Measurements from ENCODE around the gene MKNK2. TPM values are rescaled to one million over a fixed set of nuclear protein-coding genes. Genes with fewer than 3 reads are reported as not detected.

MKNK2 gene
- total RNA-seq, 1 donor, result 123 TPM

DNA sequence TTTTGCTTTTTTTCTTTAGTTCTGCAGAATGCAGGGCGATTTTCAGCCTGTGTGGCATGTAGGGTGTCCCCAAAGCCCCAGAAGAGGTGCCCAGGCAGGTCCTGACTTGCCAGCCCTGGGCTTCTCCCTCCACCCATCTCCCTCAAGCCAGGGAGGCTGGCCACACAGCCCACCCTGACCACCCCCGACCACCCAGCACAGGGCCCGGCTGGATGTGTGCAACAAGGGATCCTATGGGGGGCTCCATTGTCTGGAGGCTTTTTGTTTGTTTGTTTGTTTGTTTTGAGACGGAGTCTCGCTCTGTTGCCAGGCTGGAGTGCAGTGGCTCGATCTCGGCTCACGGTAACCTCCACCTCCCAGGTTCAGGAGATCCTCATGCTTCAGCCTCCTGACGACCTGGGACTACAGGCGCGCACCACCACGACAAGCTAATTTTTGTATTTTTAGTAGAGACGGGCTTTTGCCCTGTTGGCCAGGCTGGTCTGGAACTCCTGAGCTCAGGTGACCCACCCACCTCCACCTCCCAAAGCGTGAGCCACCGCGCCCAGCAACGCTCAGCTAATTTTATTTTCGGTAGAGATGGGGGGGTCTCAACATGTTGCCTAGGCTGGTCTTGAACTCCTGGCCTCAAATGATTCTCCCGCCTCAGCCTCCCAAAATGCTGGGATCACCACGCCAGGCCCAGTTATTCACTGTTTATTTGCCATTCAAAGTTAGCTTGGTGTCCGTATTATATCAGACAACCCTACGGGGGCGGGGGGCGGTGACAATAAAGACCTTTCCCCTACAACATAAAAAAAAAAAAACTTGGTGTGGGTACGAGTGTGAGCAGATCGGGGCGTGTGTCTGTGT is 7.8 kb upstream of the MKNK2 start:
- DNase-seq (ENCODE audit: low read depth in 2 of 3, low spot score in 2 of 3), result no peak

GRCh38 chr19:2057484-2058469 is 6.7 kb upstream of the MKNK2 start:
- DNase-seq (ENCODE audit: low read depth in 2 of 3, low spot score in 2 of 3), result no peak

- DNase-seq (ENCODE audit: low read depth in 2 of 3, low spot score in 2 of 3), result no peak
Measured at GRCh38 chr19:2056837-2057192, 5.8 kb upstream of the MKNK2 start.

DNA sequence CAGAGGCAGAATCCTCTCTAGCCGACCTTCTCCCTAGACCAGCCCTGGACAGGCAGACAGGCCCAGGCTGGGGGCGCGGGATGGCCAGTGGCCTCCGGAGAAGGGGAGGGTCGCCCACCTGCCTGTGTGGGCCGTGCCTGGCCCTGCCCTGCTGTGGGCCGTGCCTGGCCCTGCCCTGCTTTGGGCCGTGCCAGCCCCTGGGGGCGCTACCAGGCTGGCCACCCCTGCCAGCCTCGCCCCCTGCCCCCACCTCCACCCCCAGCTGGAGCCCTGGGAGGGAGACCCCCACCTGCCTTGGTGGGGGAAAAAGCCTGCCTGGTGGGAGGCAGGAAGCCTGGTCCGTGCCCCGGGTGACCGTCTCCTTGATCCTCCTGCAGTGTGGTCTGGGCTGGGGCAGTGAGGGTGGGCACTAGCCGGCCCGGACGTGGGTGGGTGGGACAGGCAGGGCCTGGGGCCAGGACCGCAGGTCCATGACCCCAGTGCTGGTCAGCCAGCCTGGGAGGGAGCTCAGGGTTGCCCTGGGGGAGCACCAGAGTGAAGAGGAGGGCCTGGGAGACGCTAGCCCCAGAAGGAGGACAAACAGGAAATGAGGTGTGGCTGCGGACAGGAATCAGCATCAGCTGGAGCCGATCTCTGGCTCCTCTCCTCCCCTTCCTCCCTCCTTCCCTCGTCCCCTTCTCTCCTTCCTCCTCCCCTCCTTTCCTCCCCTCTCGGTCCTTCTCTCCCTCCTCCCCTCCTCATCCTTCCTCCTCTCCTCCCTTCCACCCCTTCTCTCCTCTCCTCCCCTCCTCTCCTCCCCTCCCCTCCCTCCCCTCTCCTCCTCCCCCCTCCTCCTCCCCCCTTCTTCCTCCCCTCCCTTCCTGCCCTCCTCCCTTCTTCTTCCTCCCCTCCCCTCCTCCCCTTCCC is 5.1 kb upstream of the MKNK2 start:
- DNase-seq (ENCODE audit: low read depth in 2 of 3, low spot score in 2 of 3), result no peak

DNA sequence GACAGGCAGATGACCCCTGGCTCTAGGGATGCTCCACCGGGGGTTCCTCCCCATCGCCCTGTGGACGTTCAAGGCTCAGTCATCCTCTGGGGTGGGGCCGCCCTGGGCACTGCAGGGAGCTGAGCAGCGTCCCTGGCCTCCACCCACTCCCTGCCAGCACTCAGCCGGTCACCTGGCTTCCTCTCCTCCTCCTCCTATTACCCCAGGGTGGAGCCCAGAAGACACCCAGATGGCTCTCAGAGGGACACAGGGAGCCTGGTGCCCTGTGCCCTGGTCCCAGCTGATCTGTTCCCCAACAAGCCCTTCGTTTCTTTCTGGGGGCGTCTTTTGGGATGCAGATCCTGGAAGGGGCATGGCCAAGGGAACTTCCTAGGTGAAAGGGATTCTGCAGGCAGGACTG is 3.7 kb upstream of the MKNK2 start:
- no peak for DNase-seq (ENCODE audit: low read depth in 2 of 3, low spot score in 2 of 3)

GRCh38 chr19:2053601-2054389 is 2.8 kb upstream of the MKNK2 start:
- DNase-seq (ENCODE audit: low read depth in 2 of 3, low spot score in 2 of 3), result no peak

- peak in 1 of 3 donors; percentile 59 for DNase-seq (ENCODE audit: low read depth in 2 of 3, low spot score in 2 of 3)
Measured at GRCh38 chr19:2051773-2052704, 995 bp upstream of the MKNK2 start.

DNA sequence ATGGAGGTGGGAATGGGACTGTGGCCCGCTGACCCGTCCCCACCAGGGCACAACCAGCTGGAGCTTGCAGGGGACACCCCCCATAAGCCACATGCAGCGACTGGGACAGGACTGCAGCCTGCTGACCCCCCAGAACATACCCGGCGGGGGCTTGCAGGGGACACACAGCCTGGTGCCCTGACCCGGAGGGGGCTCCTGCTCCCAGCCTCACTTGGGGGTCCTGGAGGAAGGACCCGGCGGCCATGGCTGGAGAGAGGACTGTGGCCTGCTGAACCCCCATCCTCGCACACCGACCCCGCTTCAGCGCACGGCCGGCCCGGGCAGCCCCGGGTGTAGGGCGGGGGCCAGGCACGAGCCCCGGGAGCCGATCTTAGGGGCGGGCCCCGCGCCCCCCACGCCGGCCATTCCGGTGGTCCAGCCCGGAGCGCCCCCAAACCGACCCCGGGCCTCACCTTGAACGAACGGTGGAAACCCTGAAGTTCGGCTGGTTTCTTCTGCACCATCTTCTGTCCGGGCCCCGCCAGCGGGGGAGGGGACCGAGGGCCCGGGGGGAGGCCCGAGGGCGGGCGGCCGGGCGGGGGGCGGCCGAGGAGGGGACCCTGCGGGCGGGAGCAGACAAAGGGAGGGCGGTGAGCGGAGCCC is 574 bp downstream of the MKNK2 start:
- no peak for DNase-seq (ENCODE audit: low read depth in 2 of 3, low spot score in 2 of 3)

GRCh38 chr19:2049741-2050348 is 1.2 kb downstream of the MKNK2 start:
- DNase-seq (ENCODE audit: low read depth in 2 of 3, low spot score in 2 of 3), result peak in 2 of 3 donors; percentile 73 to 75

- DNase-seq (ENCODE audit: low read depth in 2 of 3, low spot score in 2 of 3), result no peak
Measured at GRCh38 chr19:2048959-2049740, 1.9 kb downstream of the MKNK2 start.

DNA sequence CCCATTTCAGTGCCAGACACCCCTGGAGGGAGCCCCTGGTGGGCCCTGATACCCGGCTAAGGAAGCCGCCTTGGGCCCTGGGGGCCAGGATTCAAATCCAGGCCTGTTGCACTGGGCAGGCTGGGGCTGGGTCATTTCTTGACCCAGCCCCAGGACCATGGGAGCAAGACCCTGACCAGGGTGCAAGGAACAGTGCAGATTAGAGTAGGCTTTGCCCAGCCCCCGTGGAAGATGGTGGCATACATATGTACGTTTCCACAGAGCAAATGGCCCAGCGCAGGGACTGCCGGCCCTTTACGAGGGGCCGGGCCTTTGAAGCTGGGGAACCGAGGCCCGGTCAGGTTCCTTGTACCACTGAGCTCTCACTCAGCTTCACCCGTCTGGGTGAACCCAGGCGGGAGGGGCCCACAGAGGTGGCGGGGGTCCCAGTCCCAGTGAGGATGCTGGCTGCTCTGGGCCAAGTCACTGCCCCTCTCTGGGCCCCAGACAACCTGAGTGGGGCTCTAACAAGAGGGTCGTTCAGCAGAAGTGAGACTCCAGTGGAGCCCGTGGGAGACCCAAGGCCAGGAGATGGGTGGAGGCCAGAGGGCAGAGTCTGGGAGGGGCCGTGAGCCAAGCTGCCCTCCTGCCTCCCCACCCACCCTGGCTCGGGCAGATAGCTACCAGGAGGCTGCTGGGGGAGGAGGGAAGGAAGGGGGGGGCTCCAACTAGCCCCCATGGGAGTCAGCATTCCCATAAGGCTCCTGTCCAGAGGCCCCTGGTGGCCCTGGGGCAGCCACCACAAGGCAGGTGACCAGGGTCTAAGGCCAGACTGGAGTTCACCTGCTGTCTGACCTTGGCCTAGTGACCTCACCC is 2.7 kb downstream of the MKNK2 start:
- no peak for DNase-seq (ENCODE audit: low read depth in 2 of 3, low spot score in 2 of 3)

DNA sequence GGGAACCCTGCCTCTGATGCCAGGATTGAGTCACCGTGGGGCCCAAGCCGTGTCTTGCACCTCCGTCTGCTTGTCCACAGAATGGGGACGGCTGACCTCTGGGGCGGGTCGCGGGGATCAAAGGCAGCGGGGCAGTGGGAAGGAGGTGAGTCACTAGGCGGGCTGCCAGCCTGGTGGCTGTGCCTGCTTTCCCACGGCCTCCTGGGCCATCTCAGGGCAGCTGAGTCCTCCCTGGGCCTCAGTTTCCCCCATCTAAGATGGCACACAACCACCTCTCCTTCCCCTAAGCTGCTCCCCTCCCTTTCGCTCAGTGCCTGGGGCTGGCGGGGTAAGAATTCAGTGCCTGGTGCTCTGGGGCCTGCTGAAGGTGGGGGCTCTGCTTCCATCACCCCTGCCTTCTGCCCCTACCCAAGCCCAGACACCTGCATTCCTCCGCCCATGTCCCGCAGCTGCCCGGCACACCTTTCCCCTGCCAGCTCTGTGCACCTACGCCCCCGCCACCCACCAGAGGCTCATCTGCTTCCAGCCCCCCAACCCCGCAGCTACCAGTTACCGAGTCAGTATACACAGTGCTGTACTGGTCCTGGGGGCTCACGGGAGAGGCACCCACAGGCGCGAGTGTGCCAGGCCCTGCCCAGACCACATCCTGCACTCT is 3.5 kb downstream of the MKNK2 start:
- DNase-seq (ENCODE audit: low read depth in 2 of 3, low spot score in 2 of 3), result no peak

GRCh38 chr19:2047076-2047448 is 4.0 kb downstream of the MKNK2 start:
- no peak for DNase-seq (ENCODE audit: low read depth in 2 of 3, low spot score in 2 of 3)

DNA sequence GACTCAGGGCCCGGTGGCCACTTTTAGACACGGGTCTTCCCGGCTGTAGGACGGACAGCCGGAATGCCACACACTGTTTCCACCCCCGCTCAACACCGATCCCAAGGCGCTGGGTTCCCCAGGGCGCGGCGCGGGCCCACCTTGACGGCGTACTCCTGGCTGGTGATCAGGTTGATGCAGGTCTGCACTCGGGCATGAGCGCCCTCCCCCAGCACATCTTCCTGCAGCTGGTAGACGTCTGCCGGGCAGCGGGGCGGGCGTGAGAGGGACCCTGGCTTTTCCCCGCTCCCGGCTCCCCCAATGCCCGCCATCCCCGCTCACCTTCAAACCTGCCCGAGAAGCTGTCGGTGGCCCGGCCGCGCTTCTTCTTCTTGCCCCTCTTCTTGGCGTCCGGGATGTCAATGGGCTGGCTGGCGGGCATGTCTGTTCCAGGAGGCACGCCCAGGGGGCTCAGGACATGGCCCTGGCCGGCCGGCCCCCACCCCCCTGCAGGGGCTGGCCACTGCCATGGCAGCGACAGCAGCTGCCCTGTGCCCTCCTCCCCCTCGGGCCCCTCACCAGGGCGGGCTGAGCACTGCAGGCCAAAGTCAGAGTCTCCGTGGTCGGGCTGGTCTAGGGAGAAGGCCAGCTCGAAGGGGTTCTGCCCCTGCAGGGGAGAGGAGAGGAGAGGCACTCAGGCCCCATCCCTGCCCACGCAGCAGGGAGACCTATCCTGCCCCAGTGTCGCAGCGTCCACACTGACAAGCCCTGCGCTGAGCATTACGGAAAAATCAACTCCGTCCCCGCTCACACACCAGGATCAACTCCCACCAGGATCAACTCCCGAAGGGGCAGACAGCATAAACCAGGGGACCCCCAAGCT is 4.8 kb downstream of the MKNK2 start:
- no peak for DNase-seq (ENCODE audit: low read depth in 2 of 3, low spot score in 2 of 3)

All from hematopoietic multipotent progenitor cell (in vitro differentiated cells).